GM21515 (cell line): ENCODE data around the gene GALNT15.

Experiments used
- ATAC-seq: cut with Tn5 transposase; IDR thresholded peaks from one replicate; pipeline ENCODE4 v1.9.1; 2021; ENCODE audit not compliant: unreplicated experiment

GALNT15 gene

GRCh38 chr3:16186565-16186964 is 12.1 kb downstream of the GALNT15 start:
- no peak for ATAC-seq

- ATAC-seq = no peak
Measured at GRCh38 chr3:16187213-16187790, 12.8 kb downstream of the GALNT15 start.

GRCh38 chr3:16188071-16188470 is 13.6 kb downstream of the GALNT15 start:
- no peak for ATAC-seq

- ATAC-seq = no peak
Measured at GRCh38 chr3:16189201-16189600, 14.7 kb downstream of the GALNT15 start.

GRCh38 chr3:16190704-16191103 is 16.2 kb downstream of the GALNT15 start:
- ATAC-seq = no peak

- ATAC-seq = no peak
Measured at GRCh38 chr3:16191591-16191990, 17.1 kb downstream of the GALNT15 start.

- no peak for ATAC-seq
Measured at GRCh38 chr3:16192176-16192811, 17.8 kb downstream of the GALNT15 start.

GRCh38 chr3:16198427-16198826 is 23.9 kb downstream of the GALNT15 start:
- no peak for ATAC-seq

GRCh38 chr3:16199769-16200168 is 25.3 kb downstream of the GALNT15 start:
- ATAC-seq = no peak

- no peak for ATAC-seq
Measured at GRCh38 chr3:16200411-16200810, 25.9 kb downstream of the GALNT15 start.

- ATAC-seq = no peak
Measured at GRCh38 chr3:16203031-16203430, 28.6 kb downstream of the GALNT15 start.

GRCh38 chr3:16203671-16204629 is 29.5 kb downstream of the GALNT15 start:
- ATAC-seq = no peak

- ATAC-seq = no peak
Measured at GRCh38 chr3:16204751-16205150, 30.3 kb downstream of the GALNT15 start.

- ATAC-seq = no peak
Measured at GRCh38 chr3:16205156-16205870, 30.8 kb downstream of the GALNT15 start.

- ATAC-seq = no peak
Measured at GRCh38 chr3:16207031-16207430, 32.6 kb downstream of the GALNT15 start.

GRCh38 chr3:16211176-16211904 is 36.9 kb downstream of the GALNT15 start:
- no peak for ATAC-seq

- no peak for ATAC-seq
Measured at GRCh38 chr3:16214366-16214765, 39.9 kb downstream of the GALNT15 start.

- ATAC-seq = no peak
Measured at GRCh38 chr3:16216373-16216935, 42.0 kb downstream of the GALNT15 start.

- no peak for ATAC-seq
Measured at GRCh38 chr3:16219777-16220176, 45.3 kb downstream of the GALNT15 start.

- no peak for ATAC-seq
Measured at GRCh38 chr3:16221990-16222389, 47.5 kb downstream of the GALNT15 start.
